ENCODE measurements around the gene KAZN.

Gene KAZN

DNA sequence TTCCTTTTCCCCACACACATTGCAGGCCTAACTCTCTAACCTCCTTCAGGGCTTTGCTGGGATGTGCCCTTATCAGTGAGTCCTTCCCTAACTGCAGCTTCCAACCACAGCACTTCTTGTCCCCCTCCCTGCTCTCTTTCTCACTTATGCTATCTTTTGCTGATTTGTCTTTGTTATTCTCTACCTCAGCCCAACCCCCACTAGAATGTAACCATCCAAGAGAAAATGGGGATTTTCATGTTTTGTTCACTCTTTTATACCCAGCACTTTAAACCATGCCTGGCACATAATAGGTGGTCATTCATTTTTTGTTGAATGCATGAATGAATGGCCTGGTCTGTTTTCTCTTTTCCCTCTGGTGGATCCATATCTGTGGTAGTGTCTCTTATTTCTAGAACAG lies 243.5 kb downstream of the KAZN start:
- DNase-seq: no peak

DNA sequence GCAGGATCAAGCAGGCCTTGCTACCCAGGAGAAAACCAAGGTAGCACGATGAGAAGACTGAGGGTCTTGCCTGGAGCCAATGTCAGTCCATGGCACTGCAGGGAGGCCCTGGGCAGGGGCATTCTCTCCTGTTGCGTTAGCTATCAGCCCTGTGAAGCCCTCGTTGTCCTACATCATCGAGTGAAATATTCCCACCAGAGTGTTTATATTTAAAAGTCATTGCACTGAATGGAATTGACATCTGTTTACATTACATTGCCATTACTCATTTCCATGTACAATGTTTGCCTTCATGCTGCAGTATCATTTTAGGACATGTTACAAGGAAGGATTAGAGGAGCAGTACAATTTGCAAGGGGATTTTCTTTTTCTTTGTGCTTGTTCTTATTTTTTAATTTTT lies 243.9 kb downstream of the KAZN start:
- no peak for DNase-seq

DNA sequence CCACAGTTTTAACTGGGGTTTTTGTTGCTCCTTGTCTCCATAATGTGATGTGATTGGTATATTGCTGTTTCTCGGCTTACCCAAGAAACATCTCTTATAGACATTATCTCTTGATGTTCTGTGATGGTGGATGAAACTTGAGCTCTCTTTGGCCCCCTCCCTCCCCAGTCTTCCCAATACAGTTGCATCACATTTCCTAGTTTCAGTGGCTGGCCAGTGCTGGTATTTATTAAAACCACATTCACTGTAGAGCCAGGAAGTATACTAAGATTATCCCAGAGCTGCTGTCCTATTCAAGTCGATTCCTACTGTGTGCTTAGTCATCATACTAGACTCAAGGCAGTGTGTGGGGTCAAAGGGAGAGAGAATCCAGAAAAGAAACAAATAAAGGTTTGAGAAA lies 244.4 kb downstream of the KAZN start:
- no peak for DNase-seq

DNA sequence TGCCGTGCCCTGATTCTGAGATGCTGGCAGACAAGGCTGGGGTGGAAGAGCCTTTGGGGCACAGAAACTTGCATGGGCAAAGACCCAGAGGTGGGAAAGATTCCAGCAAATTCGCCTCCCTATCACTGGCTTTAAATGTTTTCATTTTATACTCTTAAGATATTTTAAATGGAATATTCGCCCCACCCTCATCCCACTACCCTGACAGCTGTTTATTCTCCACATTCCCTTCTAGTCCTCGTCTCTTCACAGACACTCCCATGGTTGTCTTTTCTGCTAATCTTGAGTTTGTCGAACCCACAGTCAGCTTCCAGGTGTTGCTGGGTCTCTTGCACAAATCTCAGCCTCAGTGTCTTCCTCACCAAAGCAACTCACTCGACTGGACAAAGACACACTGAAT lies 245.0 kb downstream of the KAZN start:
- no peak for DNase-seq

DNA sequence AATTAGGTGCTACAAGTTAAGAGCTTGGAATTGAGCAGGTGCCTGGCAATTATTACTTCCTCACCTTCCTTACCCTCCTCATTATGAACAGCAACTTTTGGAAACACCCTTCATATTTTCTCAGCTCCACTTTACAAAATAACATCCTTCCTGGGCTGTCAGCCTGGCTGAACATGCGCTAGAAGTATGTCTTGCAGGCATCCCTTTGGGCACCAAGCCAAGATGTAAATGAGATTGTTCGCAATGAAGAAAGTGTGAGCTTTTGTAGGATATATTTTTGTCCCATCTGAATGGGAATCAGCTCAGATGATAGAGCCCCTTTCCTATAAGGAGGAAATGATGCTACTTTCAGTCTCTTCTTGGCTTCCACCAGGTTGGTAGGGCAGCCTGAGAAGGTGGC lies 245.9 kb downstream of the KAZN start:
- DNase-seq: no peak

DNA sequence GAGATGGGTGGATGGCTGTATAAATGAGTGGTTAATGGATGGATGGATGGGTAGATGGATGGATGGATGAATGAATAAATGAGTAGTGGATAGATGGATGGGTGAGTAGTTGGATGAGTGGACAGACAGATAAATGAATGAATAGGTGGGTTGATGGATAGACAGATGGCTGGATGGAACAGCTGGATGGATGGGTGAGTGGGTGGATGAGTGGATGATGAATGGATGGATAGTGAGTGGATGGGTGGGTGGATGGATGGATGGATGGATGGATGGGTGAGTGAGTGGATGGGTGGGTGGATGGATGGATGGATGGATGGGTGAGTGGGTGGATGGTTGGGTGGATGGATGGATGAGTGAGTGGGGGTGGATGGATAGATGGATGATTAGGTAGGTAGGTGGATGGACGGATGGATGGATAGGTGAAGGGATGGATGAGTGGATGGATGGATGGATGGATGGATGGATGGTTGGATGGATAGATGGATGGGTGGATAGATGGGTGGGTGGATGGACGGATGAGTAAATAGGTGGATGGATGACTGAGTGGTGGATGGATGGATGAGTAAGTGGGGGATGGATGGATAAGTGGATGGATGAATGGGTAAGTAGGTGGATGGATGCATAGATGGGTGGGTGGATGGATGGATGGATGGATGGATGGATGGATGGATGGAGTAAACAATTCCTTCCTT lies 246.6 kb downstream of the KAZN start:
- no peak for DNase-seq

DNA sequence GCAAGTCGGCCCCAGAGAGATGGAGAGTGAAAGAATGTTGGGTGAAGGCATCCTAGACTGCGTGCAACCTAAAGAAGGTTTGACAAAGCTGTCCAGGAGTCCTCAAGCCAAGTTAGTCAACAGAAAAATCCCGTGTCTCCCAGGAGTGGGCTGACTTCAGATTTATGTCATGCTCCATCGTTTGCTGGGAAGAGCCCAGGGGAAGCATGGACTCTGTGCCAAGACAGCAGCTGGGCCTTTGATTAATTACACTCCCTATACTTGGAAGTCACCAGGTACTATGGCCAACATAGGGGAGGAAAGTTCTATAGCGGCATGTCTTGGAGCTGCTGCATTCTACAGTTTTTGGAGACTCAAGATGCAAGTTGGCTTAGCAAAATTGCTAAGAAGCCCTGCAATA lies 247.4 kb downstream of the KAZN start:
- DNase-seq: no peak

DNA sequence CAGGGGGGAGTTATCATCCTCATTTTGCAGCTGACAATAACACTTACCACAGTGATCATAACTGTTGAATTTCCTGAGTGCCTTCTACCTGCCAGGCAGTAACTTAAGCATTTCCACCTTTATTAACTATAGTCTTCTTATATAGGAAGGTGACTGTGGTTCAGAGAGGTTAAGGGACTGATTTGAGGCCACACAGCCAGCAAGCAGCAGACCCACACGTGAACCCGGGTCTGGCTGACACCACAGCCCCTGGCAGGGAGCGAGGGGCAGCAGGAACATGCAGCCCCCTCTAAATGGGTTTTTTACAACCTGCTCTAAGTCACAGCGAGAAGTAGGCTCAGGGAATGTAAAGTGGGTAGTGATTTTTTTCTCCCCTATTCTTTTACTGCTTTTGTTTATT lies 248.2 kb downstream of the KAZN start:
- DNase-seq: no peak

DNA sequence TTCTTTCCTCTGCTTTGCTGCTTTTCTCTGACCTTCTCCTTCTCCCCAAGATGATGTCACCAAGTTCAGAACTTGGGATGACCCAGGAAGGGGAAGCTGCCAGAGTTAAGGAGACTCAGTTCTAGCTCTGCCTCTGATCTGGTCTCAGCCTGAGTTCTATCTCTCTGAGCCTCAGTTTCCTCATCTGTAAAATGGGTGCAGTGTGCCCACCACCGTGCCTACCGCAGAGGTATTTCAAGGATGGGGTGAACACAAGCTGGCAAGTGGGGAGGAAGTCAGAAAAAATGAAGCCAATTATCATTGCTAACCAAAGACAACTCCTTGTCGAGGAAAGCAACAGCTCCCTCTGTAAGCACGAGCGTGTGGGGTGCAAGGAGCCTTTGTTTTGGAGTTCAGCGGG lies 249.7 kb downstream of the KAZN start:
- no peak for DNase-seq

DNA sequence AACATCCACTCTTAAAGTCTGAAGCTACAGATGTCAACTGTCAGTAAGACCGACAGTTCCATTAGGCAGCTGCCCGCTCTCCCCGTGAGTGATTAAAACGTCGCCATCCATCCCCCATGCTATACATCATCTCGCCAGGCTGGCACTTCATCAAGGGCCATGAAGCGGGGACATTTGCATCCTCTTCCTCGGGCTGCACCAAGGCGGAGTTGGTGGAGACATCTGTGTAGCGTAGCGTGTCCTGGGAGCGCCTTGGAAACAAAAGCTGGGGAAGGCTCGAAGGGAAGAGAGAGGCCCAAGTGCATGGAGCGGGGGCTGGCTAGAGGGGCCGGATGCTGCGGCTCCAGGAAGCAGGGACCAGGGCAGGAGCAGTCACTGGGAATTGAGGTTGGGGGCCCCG lies 250.1 kb downstream of the KAZN start:
- no peak for DNase-seq

DNA sequence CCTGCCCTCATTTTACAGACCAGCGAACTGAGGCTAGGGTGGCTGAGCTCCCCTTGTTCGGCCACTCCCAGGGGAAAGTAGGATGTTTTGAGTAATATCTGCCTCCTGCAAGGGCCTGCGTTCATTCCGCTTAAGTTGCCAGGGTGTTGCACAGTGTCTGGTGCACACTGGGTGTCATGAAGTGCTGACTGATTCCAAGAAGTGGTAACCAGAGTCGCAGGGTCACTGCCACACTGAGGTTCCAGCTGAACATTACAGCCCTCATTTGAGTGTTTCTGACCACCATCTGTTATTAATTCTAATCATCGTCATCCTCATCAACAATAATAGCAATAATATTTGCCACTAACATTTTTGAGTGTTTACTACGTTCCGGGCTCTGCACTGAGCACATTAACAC lies 250.6 kb downstream of the KAZN start:
- no peak for DNase-seq

DNA sequence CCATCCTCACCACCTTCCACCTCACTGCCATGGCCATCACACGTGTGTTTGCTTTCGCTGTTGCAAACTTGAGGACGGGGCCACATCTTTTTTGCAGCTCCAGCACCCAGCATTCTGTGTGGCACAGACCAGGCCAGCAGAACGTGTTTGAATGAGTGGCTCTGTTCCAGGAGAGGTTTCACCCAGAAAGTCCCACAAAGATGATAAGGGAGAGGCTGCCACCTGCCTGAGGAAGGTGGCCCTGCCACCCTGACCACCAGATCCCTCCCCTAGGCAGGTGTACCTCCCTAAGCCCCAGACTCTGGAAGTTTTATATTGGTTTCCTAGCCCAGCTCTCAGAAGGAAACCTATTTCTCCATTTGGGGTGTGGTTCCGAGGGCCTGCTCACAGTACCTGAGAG lies 252.1 kb downstream of the KAZN start:
- no peak for DNase-seq

DNA sequence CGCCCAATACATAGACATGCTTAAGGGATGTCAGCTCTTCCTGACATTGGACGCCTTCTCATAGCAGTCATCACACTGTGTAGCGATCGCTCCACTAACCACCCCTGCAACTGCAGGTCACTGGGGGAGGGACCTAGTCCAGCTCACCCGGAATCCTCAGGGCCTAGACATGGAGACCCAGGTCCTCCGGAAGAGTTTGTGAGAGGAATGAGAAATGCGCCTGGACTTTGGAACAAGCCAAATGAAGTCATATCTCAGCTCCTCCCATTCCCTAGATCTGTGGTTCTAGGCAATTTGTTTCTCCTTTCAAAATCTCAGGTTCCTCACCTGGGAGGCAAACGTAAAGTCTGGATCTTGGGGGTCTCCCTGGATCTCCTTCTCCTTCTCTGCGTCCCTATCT lies 253.3 kb downstream of the KAZN start:
- DNase-seq: no peak

DNA sequence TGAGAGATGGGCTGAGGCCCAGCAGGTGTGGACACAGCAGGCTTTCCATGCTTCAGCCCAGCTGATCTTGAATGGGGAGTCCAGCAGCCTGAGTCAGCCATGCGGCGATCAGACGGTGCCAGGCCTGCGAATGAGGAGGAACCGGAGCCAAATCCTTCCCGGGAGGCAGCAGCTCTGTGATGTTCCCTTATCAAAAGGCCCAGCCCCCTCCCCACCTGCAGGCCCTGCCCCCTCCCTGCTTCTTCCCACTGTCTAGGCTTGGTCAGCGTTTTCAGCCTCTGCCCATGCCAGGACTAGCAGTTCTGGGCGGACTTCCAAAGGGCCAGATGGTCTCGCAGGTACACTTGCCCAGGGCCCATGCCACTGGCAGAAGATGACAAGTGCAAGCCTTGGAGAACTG lies 253.8 kb downstream of the KAZN start:
- no peak for DNase-seq

DNA sequence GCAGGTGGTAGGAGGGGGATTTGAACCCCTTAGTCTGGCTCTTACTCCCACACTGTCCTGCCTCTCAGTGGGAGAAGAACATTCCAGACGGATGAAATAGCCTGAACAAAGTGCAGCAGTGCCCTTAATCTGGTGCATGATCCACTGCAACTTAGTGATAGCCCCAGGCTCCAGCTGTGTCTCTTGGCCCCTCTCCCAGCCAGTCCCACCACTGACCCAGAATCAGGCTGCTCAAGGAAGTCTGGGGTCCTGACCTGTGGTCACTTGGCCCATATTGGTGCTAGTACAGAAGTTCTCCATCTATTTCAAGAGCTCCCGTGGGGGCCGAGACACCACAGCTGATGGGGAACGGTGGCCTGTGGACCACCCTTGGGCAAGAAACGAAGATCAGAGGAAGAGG lies 255.0 kb downstream of the KAZN start:
- DNase-seq: no peak

DNA sequence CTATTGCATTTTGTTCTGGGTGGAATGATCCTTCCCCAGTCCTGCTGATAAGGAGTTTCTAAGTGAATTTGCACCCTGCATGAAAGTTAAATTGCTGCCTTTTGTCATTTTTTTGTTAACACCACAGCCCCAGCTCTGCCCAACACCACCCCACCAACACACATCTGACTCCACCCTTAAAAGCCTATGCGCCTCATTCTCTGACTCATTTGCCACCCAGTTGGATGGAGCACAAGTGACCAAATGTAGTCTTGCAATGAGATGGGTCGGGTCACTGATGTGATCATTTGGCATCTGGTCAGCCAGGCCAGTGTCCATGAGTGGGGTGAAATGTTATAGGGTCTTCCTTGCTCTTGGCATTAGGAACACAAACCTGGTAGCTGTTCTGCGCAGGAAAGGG lies 256.8 kb downstream of the KAZN start:
- no peak for DNase-seq

DNA sequence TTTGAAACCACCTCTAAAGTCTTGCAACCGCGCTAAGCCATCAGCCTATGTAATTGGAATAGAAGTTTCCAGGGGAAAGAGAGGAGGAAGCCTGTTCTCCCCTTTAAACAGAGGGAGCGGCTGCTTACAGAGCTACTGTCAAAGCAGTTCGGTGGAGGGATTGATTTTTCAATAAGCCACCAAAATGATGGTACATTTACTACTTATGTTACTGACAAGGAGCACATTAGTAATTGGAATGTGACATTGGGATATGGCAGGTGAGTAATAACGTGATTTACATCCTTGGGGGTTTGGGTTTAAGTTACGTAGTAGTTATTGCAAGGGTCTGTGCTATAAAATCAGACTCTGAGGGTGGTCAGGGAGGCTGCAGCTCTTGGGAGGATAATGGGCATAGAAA lies 257.3 kb downstream of the KAZN start:
- no peak for DNase-seq

DNA sequence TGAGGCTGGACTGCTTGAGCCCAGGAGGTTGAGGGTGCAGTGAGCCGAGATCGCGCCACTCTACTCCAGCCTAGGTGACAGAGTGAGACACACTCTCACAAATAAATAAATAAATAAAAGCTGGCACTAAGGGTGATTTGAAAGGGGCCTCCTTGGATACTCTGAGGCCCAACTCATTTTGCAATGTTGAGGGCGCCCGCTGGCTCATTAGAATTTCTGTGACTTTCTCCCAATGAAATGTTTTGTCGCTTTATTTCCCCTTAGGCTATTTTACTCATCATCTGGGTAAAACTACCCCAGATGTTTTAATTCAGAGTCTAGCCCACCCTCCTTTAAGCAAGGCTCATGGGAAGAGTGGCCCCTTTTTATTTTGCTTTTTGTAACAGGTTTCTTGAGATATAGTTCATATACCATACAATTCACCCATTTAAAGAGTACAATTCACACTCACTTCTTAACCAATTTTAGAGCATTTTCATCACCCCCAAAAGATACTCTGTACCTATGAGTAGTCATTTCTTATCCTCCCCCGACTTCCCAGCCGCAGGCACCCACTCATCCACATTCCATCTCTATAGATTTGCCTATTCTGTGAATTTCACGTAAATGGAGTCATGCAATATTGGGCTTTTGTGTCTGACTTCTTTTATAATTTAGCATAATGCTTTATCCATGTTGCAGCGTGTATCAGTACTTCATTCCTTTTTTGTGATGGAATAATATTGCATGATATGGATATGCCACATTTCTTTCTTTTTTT lies 259.1 kb downstream of the KAZN start:
- no peak for DNase-seq

DNA sequence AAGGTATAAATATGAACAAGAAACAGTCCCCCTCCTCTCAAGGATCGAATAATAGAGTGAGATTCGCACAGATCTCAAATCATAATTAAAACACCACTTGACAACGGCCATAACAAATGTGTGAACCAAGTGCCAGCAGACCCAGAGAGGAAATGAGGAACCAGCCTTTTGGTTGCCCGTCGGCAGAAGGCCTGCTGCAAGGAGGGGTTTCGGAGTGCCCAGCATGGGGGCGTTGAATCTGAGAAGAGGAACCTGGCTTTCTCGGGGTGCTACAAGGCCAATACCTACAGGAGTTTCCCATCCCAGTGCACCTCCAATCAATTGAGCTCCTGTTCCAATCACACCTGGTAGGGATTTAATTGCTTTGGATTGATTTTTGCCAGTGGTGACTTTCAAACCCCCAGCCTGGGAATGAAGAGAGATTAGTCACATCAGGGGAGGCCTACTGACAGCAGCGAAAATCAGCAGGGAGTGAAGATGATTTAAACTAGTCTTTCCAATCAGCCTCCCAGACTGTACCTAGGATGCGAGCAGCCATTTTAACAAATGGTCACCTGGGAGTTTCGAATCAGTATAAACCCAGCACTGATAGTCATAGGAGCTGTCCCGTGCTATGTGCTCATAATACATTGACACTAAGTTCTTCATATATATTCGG lies 263.8 kb downstream of the KAZN start:
- DNase-seq: no peak

DNA sequence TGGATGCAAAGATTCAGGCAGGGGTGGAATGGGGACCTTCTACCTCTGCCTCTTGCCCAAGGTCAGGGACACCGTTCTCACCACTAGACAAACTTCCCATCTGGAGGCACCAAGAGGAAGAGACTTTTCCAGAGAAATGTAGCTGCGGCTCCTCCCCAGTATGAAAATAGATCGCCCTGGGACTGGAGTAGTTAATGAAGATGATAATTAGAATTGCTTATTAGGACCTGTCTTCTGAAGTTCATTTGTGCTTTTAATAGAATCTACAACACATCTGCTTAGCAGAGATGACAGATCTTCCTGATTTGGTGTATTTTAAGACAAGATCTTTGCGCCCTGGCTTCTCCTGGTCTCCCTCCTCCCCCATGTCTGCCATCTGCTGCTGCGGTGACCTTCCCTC lies 266.6 kb downstream of the KAZN start:
- DNase-seq: no peak

DNA sequence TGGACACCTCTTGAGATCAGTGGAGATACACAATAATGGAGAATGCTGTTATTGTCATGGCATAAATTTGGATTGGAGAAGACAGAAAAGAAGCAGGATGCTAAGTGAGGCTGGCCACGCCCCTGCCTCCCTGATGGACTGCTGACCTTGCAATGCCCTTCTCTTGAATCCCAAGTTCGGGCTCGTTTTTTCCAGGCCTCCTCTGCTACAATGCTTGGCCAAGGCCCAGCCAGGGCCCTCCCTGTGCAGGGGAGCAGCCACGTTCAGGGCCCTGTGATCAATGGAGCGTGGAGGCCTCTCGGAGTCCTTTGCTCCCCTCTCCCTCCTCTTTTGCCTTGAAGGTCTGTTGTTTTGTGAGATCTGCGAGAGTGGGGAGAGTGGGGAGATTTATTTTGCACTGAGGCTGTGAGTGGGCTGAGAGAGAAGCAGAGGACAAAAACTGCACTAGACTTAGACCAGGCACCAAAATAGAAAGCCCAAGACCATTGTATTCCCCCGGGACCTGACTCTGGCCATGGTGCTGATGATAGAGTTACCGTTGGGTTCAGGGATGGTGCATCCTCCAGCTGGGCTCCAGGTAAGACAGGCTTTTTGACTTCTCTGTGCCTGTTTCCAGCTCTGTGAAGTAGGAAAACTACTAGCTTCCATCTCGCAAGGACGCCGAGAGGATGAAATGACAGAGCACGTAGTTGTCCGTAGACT lies 268.6 kb downstream of the KAZN start:
- DNase-seq: no peak

DNA sequence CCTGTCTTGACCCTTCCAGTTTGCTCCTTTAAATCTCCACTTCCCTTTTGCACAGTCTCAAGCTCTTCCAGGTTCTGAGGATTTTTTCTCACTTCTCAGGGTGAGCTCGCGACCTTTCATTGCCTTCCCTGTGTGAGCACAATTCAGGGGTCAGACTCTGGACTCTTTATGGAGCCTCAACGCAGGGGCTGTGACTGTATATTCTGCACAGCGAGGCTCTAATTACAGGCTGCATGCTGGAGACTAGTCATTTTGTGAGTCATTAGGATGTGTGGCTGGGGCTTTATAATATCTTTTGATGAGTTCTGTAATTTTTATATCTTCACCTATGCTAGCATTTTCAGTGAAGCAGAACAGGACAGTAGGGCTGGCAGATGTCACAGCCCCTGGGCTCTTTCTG lies 270.7 kb downstream of the KAZN start:
- DNase-seq: no peak

DNA sequence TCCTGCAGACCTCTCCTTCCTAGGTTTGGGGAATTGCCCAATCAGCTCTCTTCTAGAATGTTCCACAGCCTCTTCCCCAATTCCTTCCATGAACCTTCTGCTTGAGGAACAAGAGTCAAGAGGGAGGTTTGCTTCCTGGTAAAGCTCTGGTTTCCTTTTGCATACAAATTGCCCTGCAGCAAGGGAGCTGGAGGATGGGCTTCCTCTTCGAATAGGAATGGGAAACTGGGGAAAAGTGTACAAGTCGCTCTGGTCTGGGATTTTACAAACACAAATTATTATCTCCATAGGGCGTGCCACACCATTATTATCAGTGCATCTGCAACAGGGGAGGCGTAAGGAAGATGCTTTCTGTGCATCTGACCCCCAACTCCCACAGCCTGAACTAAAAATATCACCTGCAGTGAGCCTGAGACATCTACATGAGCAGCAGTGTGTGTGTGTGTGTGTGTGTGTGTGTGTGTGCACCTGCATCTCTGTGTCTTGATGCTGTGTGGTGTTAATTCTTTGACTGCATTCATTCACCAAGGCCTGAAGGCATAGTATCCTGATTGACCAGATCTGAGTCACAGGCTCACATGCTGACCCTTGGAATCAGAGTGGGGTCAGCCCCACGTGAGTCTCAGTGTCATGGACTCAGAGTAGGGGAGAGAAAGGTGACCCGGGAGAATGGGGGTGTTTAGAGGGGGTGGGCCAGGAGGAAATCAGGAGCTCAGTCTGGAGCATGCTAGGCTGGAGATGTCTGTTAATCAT lies 272.9 kb downstream of the KAZN start:
- no peak for DNase-seq
